Psoas muscle (tissue), 8 donors: Measurements from ENCODE around the gene MYOCD. TPM values are rescaled to one million over a fixed set of nuclear protein-coding genes. Genes with fewer than 3 reads are reported as not detected.

Source experiments
- ATAC-seq, 4 donors: fragments of 200-7000 bp; cut with Tn5 transposase; one replicate each; pipeline ENCODE4 v1.9.1; 2020; ENCODE audit warnings: moderate library complexity in 3 of 4, mild to moderate bottlenecking in 2 of 4
- DNase-seq, 2 donors: peaks; one replicate each; pipeline ENCODE4 v3.0.0-alpha.2; 2020
- H3K27ac ChIP-seq: fragments of 200-600 bp; one replicate; pipeline ENCODE4 v1.8.0; 2022
- H3K27me3 ChIP-seq, 3 donors: fragments of 200-600 bp in 1 of 3; one replicate each; pipeline versions ENCODE4 v1.6.1 to v1.8.0; 2013 to 2022; ENCODE audit warnings: low read length in 2 of 3, mild to moderate bottlenecking in 2 of 3, moderate library complexity in 1 of 3; ENCODE audit not compliant: insufficient read depth in 3 of 3
- H3K36me3 ChIP-seq, 2 donors: fragments of 200-600 bp in 1 of 2; one replicate each; pipeline versions ENCODE4 v1.6.1 to v1.8.0; 2013 to 2022; ENCODE audit warnings: low read depth in 1 of 2, mild to moderate bottlenecking in 1 of 2, moderate library complexity in 1 of 2; ENCODE audit not compliant: insufficient read depth in 1 of 2
- H3K4me1 ChIP-seq: fragments of 200-600 bp; one replicate; pipeline ENCODE4 v1.8.0; 2022
- H3K4me3 ChIP-seq: fragments of 200-600 bp; one replicate; pipeline ENCODE4 v1.8.0; 2022; ENCODE audit warnings: mild to moderate bottlenecking
- H3K9me3 ChIP-seq: fragments of 200-600 bp; one replicate; pipeline ENCODE4 v1.8.0; 2022
- CTCF ChIP-seq: fragments of 200-600 bp; IDR thresholded peaks from one replicate; pipeline ENCODE4 v1.8.0; 2022; ENCODE audit warnings: antibody characterized with exemption
- WGBS, 3 donors: extraction: QIAGEN DNeasy Blood & Tissue Kit; methylation state at CpG; one replicate each; pipeline versions ENCODE4 v1.1.6 to v1.1.7; 2013; 5-methylcytosine and 5-hydroxymethylcytosine counted together
- intact Hi-C, 2 donors: fragments of 100-400 bp; cut with DNase I; formaldehyde crosslinking; loops; one replicate each; pipeline versions ENCODE4 v1.11.0 to v1.14.2; 2022
- polyA plus RNA-seq, 3 donors: library from polyadenylated mRNA; stranded (reverse); fragments of 200-250 nt; gene quantifications; one replicate each; pipeline ENCODE4 v1.2.3, GENCODE V29; 2013
- total RNA-seq, 4 donors: library from RNA; stranded (reverse); fragmentation: NEBNext Ultra II Directional in 2 of 4; extraction: Animal tissue kit (Norgen Biotek cat#: 25700) in 2 of 4; gene quantifications; one replicate each; pipeline versions ENCODE4 v1.2.1 to v1.2.4, GENCODE V29; 2021 to 2023
- donor health status: healthy with polysubstance abuse.
- donor health status: DM: no; HTN: no; CAD: no; lungs with moderate emphysema.
- donor health status: Bipolar disorder and iron deficiency.
- donor health status: healthy.
- donor health status: DM: yes; HTN: yes; CAD: no.
- donor health status: DM: no; HTN: no; CAD: no.
- donor health status: DM: no; HTN: no; CAD: no.
- donor health status: DM: yes; HTN: yes; CAD: no.

The MYOCD gene
- total and polyA plus RNA-seq, 7 donors = 0.04 to 1.2 (median 0.22) TPM

GRCh38 chr17:12627177-12627629 lies 38.5 kb upstream of the MYOCD start:
- no peak for DNase-seq

GRCh38 chr17:12627781-12628451 lies 37.8 kb upstream of the MYOCD start:
- DNase-seq = no peak
- TF ChIP-seq CTCF = no peak
- intact Hi-C loops = no loop called here
- no peaks in the 10 kb centered on the region for H3K36me3 ChIP-seq
- H3K4me1 ChIP-seq = no peaks in the 10 kb centered on the region
- no peaks in the 10 kb centered on the region for H3K9me3 ChIP-seq
- H3K27ac ChIP-seq = no peak overlapping the region
- 72 to 76% (median 73%) methylated on average over 5 of the region's 5 CpGs for WGBS, 3 donors
- H3K27me3 ChIP-seq = peaks cover 0 to 2% (median 0%) of the 10 kb centered on the region in 3 donors
- ATAC-seq = no peak
- H3K4me3 ChIP-seq = no peak overlapping the region

More at GRCh38 chr17:12627177-12627629, 38.5 kb upstream of the MYOCD start:
- WGBS, 3 donors = 57 to 68% (median 64%) methylated on average over 8 of the region's 8 CpGs
- H3K36me3 ChIP-seq = no peaks in the 10 kb centered on the region
- no peak overlapping the region for H3K27ac ChIP-seq
- no peaks in the 10 kb centered on the region for H3K9me3 ChIP-seq
- H3K4me3 ChIP-seq = no peak overlapping the region
- intact Hi-C loops = no loop called here
- no peak for ATAC-seq
- no peaks in the 10 kb centered on the region for H3K4me1 ChIP-seq
- H3K27me3 ChIP-seq = peaks cover 0 to 2% (median 0%) of the 10 kb centered on the region in 3 donors
- no peak for TF ChIP-seq CTCF

- Histone ChIP-seq H3K9me3 (no peaks in the 10 kb centered on the region), H3K36me3 (no peaks in the 10 kb centered on the region), H3K27me3 (no peaks in the 10 kb centered on the region), H3K27ac (no peak overlapping the region), H3K4me1 (no peaks in the 10 kb centered on the region), H3K4me3 (no peak overlapping the region)
- TF ChIP-seq CTCF = no peak
- DNase-seq (no peak), ATAC-seq (no peak)
- 66 to 75% (median 69%) methylated on average over 6 of the region's 6 CpGs for WGBS, 3 donors
- intact Hi-C loops = no loop called here
Measured at GRCh38 chr17:12631076-12631475, 34.6 kb upstream of the MYOCD start.

GRCh38 chr17:12632785-12633184 lies 32.9 kb upstream of the MYOCD start:
- DNase-seq = no peak
- Histone ChIP-seq H3K4me3 (no peak overlapping the region), H3K4me1 (no peaks in the 10 kb centered on the region), H3K27me3 (no peaks in the 10 kb centered on the region), H3K36me3 (no peaks in the 10 kb centered on the region), H3K27ac (no peak overlapping the region), H3K9me3 (no peaks in the 10 kb centered on the region)
- TF ChIP-seq CTCF = no peak
- ATAC-seq = no peak
- intact Hi-C loops = no loop called here
- WGBS, 3 donors = 78 to 79% (median 78%) methylated on average over 5 of the region's 5 CpGs
